Keratinocyte (primary cell): Measurements from ENCODE around the gene GPS1.

Experiments used
- CTCF ChIP-seq, 3 experiments: IDR thresholded peaks in 1 of 3; conservative IDR thresholded peaks in 1 of 3; optimal IDR thresholded peaks in 1 of 3; 2 replicates in 2 of 3; 3 replicates in 1 of 3; pipeline versions ENCODE3 to v1.5.1; 2011; ENCODE audit warnings: low read length in 3 of 3, mild to moderate bottlenecking in 3 of 3, moderate library complexity in 2 of 3, control low read depth in 1 of 3, inconsistent platforms in 1 of 3; ENCODE audit not compliant: insufficient read depth in 2 of 3; ENCODE audit errors: extremely low read depth in 1 of 3
- EZH2 ChIP-seq: IDR thresholded peaks from one replicate; pipeline ENCODE4 v1.6.1; 2012; ENCODE audit warnings: inconsistent platforms, mild to moderate bottlenecking, low read length, moderate library complexity

DNA sequence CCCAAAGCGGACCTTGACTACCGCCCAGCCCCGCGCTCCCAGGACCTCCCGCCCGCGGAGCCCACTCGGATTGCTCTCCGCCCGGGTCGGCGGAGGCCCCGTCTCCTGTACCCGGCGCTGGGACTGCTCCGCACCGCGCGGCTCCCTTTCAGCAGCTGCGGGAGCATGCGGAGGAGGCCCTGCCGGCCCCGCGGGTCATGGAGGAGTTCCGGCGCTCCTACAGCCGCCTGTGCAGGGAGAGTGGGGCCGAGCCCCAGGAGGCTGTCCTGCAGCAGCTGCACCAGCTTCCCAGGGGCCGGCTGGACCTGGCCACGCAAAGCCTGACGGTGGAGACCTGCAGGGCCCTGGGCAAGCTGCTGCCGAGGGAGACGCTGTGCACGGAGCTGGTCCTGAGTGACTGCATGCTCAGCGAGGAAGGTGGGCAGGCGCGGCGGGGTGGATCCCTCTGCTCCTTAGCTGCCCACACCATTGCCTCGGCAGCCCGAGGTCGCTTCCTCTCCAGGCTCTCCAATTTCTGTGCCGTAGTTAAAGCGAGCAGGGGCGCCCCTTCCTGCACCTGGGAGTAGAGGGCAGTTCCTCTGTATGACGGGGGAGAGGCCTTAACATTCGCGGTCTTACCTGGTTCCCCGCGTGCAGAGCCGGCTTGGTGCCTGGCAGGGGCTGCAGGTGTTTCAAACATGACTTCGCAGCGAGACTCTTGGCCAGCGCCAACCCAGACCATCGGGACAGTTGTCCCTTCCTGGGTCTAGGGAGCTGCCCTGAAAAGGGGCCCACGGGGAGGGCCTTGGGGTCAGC is 28.1 kb upstream of the GPS1 start:
- TF ChIP-seq CTCF (optimal IDR thresholded peaks at IDR 0.05 in 1 of 3, IDR thresholded peaks at IDR 0.05 in 1 of 3, conservative IDR thresholded peaks at IDR 0.05 in 1 of 3; ENCODE audit: extremely low read depth in 1 of 3, insufficient read depth in 2 of 3, low read length in 3 of 3), result no peak
- no peak for TF ChIP-seq EZH2
